ENCODE results near the gene KIAA0753.
"Not testable (repeated sequence)": the region's sequence is repeated elsewhere in the genome, so short reads cannot be mapped to it uniquely, and the experiment has no call there.

KIAA0753 gene

GRCh38 chr17:6573982-6574686 lies 66.4 kb downstream of the KIAA0753 start:
- H2BK120ac ChIP-seq (ENCODE audit: insufficient read depth, low read length, poor library complexity), result no peak overlapping the region
- WGBS (ENCODE audit: extremely low coverage, insufficient coverage, insufficient read length), result no CpG with 5 or more reads among the region's 13 CpGs
- H3K23ac ChIP-seq (ENCODE audit: low read length), result no peak overlapping the region

GRCh38 chr17:6573495-6573894 lies 67.0 kb downstream of the KIAA0753 start:
- not testable (repeated sequence) for H4K8ac ChIP-seq (ENCODE audit: low read depth, low read length); H3K9me3 ChIP-seq (ENCODE audit: insufficient read depth, low read depth, low read length); H4K91ac ChIP-seq (ENCODE audit: low read depth, low read length); H2BK120ac ChIP-seq (ENCODE audit: insufficient read depth, low read length, poor library complexity); H3K79me1 ChIP-seq (ENCODE audit: low read length); H3K18ac ChIP-seq (ENCODE audit: low read length); H3K4me1 ChIP-seq (ENCODE audit: control insufficient read depth in 1 of 2, insufficient read depth in 2 of 2, low read length in 2 of 2); H3K23ac ChIP-seq (ENCODE audit: low read length); H2BK5ac ChIP-seq (ENCODE audit: low read depth, low read length, poor library complexity); H3K4me2 ChIP-seq (ENCODE audit: low read length); H3K4me3 ChIP-seq (ENCODE audit: low read depth, low read length); H3K4ac ChIP-seq (ENCODE audit: low read depth, low read length); H3K27ac ChIP-seq (ENCODE audit: low read depth, low read length); H3K9ac ChIP-seq (ENCODE audit: low read length); H3K14ac ChIP-seq (ENCODE audit: low read length); H3K79me2 ChIP-seq (ENCODE audit: control insufficient read depth, insufficient read depth, low read length, poor library complexity); DNase-seq; H2BK12ac ChIP-seq (ENCODE audit: low read length); H2AFZ ChIP-seq (ENCODE audit: insufficient read depth, low read length, poor library complexity); H3K36me3 ChIP-seq (ENCODE audit: control insufficient read depth in 1 of 2, insufficient read depth in 2 of 2, low read length in 2 of 2); H4K12ac ChIP-seq (ENCODE audit: low read depth, low read length); H3K27me3 ChIP-seq (ENCODE audit: insufficient read depth, low read length); H2AK5ac ChIP-seq (ENCODE audit: low read length)
- WGBS (ENCODE audit: extremely low coverage, insufficient coverage, insufficient read length), result no CpG with 5 or more reads among the region's 6 CpGs

More at GRCh38 chr17:6573982-6574686, 66.4 kb downstream of the KIAA0753 start:
- Histone ChIP-seq H3K18ac (ENCODE audit: low read length) (no peak overlapping the region), H2BK12ac (ENCODE audit: low read length) (no peak overlapping the region), H2BK5ac (ENCODE audit: low read depth, low read length, poor library complexity) (no peak overlapping the region), H3K4me2 (ENCODE audit: low read length) (no peak overlapping the region), H4K12ac (ENCODE audit: low read depth, low read length) (no peak overlapping the region), H3K36me3 (ENCODE audit: control insufficient read depth in 1 of 2, insufficient read depth in 2 of 2, low read length in 2 of 2) (peaks cover 0 to 6% of the 10 kb centered on the region in 2 experiments), H2AK5ac (ENCODE audit: low read length) (no peak overlapping the region), H4K8ac (ENCODE audit: low read depth, low read length) (no peak overlapping the region), H4K91ac (ENCODE audit: low read depth, low read length) (no peak overlapping the region), H3K27ac (ENCODE audit: low read depth, low read length) (no peak overlapping the region), H3K4me1 (ENCODE audit: control insufficient read depth in 1 of 2, insufficient read depth in 2 of 2, low read length in 2 of 2) (peaks cover 6 to 14% of the 10 kb centered on the region in 2 experiments), H3K4me3 (ENCODE audit: low read depth, low read length) (no peak overlapping the region), H3K9ac (ENCODE audit: low read length) (no peak overlapping the region), H3K79me1 (ENCODE audit: low read length) (no peaks in the 10 kb centered on the region), H3K27me3 (ENCODE audit: insufficient read depth, low read length) (no peaks in the 10 kb centered on the region), H3K14ac (ENCODE audit: low read length) (no peak overlapping the region), H3K9me3 (ENCODE audit: insufficient read depth, low read depth, low read length) (peaks cover 3% of the 10 kb centered on the region), H3K4ac (ENCODE audit: low read depth, low read length) (no peak overlapping the region), H3K79me2 (ENCODE audit: control insufficient read depth, insufficient read depth, low read length, poor library complexity) (no peaks in the 10 kb centered on the region), H2AFZ (ENCODE audit: insufficient read depth, low read length, poor library complexity) (no peak overlapping the region)
- no peak for DNase-seq

GRCh38 chr17:6572972-6573370 lies 67.5 kb downstream of the KIAA0753 start:
- no peak overlapping the region for H3K9ac ChIP-seq (ENCODE audit: low read length)
- no peak overlapping the region for H3K4me2 ChIP-seq (ENCODE audit: low read length)
- H2AFZ ChIP-seq (ENCODE audit: insufficient read depth, low read length, poor library complexity), result no peak overlapping the region
- no peak overlapping the region for H4K12ac ChIP-seq (ENCODE audit: low read depth, low read length)
- H3K14ac ChIP-seq (ENCODE audit: low read length), result no peak overlapping the region
- H3K79me2 ChIP-seq (ENCODE audit: control insufficient read depth, insufficient read depth, low read length, poor library complexity), result no peaks in the 10 kb centered on the region
- H3K4me3 ChIP-seq (ENCODE audit: low read depth, low read length), result no peak overlapping the region
- H3K9me3 ChIP-seq (ENCODE audit: insufficient read depth, low read depth, low read length), result peaks cover 3% of the 10 kb centered on the region
- H2AK5ac ChIP-seq (ENCODE audit: low read length), result no peak overlapping the region
- H3K79me1 ChIP-seq (ENCODE audit: low read length), result no peaks in the 10 kb centered on the region
- H2BK5ac ChIP-seq (ENCODE audit: low read depth, low read length, poor library complexity), result no peak overlapping the region
- no peak overlapping the region for H2BK12ac ChIP-seq (ENCODE audit: low read length)
- peaks cover 4 to 13% of the 10 kb centered on the region in 2 experiments for H3K4me1 ChIP-seq (ENCODE audit: control insufficient read depth in 1 of 2, insufficient read depth in 2 of 2, low read length in 2 of 2)
- H2BK120ac ChIP-seq (ENCODE audit: insufficient read depth, low read length, poor library complexity), result no peak overlapping the region
- H3K23ac ChIP-seq (ENCODE audit: low read length), result no peak overlapping the region
- no peaks in the 10 kb centered on the region for H3K27me3 ChIP-seq (ENCODE audit: insufficient read depth, low read length)
- H3K36me3 ChIP-seq (ENCODE audit: control insufficient read depth in 1 of 2, insufficient read depth in 2 of 2, low read length in 2 of 2), result peaks cover 0 to 6% of the 10 kb centered on the region in 2 experiments
- no peak overlapping the region for H3K4ac ChIP-seq (ENCODE audit: low read depth, low read length)
- DNase-seq, result no peak
- H4K91ac ChIP-seq (ENCODE audit: low read depth, low read length), result no peak overlapping the region
- no CpG with 5 or more reads among the region's 8 CpGs for WGBS (ENCODE audit: extremely low coverage, insufficient coverage, insufficient read length)
- H4K8ac ChIP-seq (ENCODE audit: low read depth, low read length), result no peak overlapping the region
- H3K18ac ChIP-seq (ENCODE audit: low read length), result no peak overlapping the region
- H3K27ac ChIP-seq (ENCODE audit: low read depth, low read length), result no peak overlapping the region

GRCh38 chr17:6571452-6571781 lies 69.1 kb downstream of the KIAA0753 start:
- peaks cover 3% of the 10 kb centered on the region for H3K9me3 ChIP-seq (ENCODE audit: insufficient read depth, low read depth, low read length)
- no peak overlapping the region for H4K91ac ChIP-seq (ENCODE audit: low read depth, low read length)
- WGBS (ENCODE audit: extremely low coverage, insufficient coverage, insufficient read length), result no CpG with 5 or more reads among the region's 7 CpGs
- no peak overlapping the region for H3K4me2 ChIP-seq (ENCODE audit: low read length)
- no peak overlapping the region for H3K27ac ChIP-seq (ENCODE audit: low read depth, low read length)
- peaks cover 2% of the 10 kb centered on the region for H3K79me1 ChIP-seq (ENCODE audit: low read length)
- H3K14ac ChIP-seq (ENCODE audit: low read length), result no peak overlapping the region
- no peak overlapping the region for H3K18ac ChIP-seq (ENCODE audit: low read length)
- H2BK12ac ChIP-seq (ENCODE audit: low read length), result no peak overlapping the region
- H2AFZ ChIP-seq (ENCODE audit: insufficient read depth, low read length, poor library complexity), result no peak overlapping the region
- no peak overlapping the region for H3K4ac ChIP-seq (ENCODE audit: low read depth, low read length)
- no peak overlapping the region for H3K23ac ChIP-seq (ENCODE audit: low read length)
- peaks cover 9 to 19% of the 10 kb centered on the region in 2 experiments for H3K4me1 ChIP-seq (ENCODE audit: control insufficient read depth in 1 of 2, insufficient read depth in 2 of 2, low read length in 2 of 2)
- DNase-seq, result no peak
- H4K12ac ChIP-seq (ENCODE audit: low read depth, low read length), result no peak overlapping the region
- H3K4me3 ChIP-seq (ENCODE audit: low read depth, low read length), result no peak overlapping the region
- H3K36me3 ChIP-seq (ENCODE audit: control insufficient read depth in 1 of 2, insufficient read depth in 2 of 2, low read length in 2 of 2), result peaks cover 0 to 4% of the 10 kb centered on the region in 2 experiments
- H3K79me2 ChIP-seq (ENCODE audit: control insufficient read depth, insufficient read depth, low read length, poor library complexity), result no peaks in the 10 kb centered on the region
- no peak overlapping the region for H2AK5ac ChIP-seq (ENCODE audit: low read length)
- no peak overlapping the region for H2BK120ac ChIP-seq (ENCODE audit: insufficient read depth, low read length, poor library complexity)
- H2BK5ac ChIP-seq (ENCODE audit: low read depth, low read length, poor library complexity), result no peak overlapping the region
- no peaks in the 10 kb centered on the region for H3K27me3 ChIP-seq (ENCODE audit: insufficient read depth, low read length)
- no peak overlapping the region for H4K8ac ChIP-seq (ENCODE audit: low read depth, low read length)
- H3K9ac ChIP-seq (ENCODE audit: low read length), result no peak overlapping the region
